Caco-2 (cell line): ENCODE measurements around the gene NDEL1. TPM values are rescaled to one million over a fixed set of nuclear protein-coding genes. Genes with fewer than 3 reads are reported as not detected.

Experiments used
- BruUV-seq: library from RNA; stranded (reverse); fragments of 400-500 nt; replicated peaks from 2 replicates; lab custom pipeline; 2021; lab: Mats Ljungman, UMichigan
- CTCF ChIA-PET: fragments of 300-600 bp; sonication (Branson Sonifier 250); formaldehyde crosslinking; loops from one replicate; lab custom pipeline; 2022; ENCODE audit warnings: antibody characterized with exemption; lab: Charles Lee
- POLR2A ChIA-PET: fragments of 300-600 bp; sonication (Branson Sonifier 250); formaldehyde crosslinking; loops from one replicate; lab custom pipeline; 2022; ENCODE audit warnings: antibody characterized with exemption; lab: Charles Lee
- DNase-seq, 2 experiments: peaks; one replicate each; pipeline versions ENCODE4 v3.0.0 to v3.0.0-alpha.2; 2020 to 2022
- H3K27me3 ChIP-seq: replicated peaks from 2 replicates; pipeline ENCODE4 v1.6.0; 2011; ENCODE audit warnings: low read length; ENCODE audit not compliant: control insufficient read depth, insufficient read depth
- H3K36me3 ChIP-seq: 2 replicates; pipeline ENCODE4 v1.5.1; 2011; ENCODE audit warnings: low read length; ENCODE audit not compliant: control insufficient read depth, insufficient read depth
- H3K4me1 ChIP-seq: fragments of 250-450 bp; sonication (Bioruptor Pico); 2 replicates; pipeline ENCODE4 v1.5.1; 2020; ENCODE audit warnings: mild to moderate bottlenecking
- H3K4me3 ChIP-seq: 2 replicates; pipeline ENCODE4 v1.5.1; 2011; ENCODE audit warnings: low read depth, mild to moderate bottlenecking, control low read depth, low read length
- H3K9me3 ChIP-seq: fragments of 250-450 bp; sonication (Bioruptor Pico); 2 replicates; pipeline ENCODE4 v1.5.1; 2020; ENCODE audit warnings: mild to moderate bottlenecking, moderate library complexity
- H3K27ac Mint-ChIP-seq: one replicate; pipeline ENCODE4 v1.8.0; 2022; ENCODE audit warnings: mixed read lengths; ENCODE audit not compliant: unreplicated experiment
- H3K27me3 Mint-ChIP-seq: one replicate; pipeline ENCODE4 v1.8.0; 2022; ENCODE audit warnings: mixed read lengths; ENCODE audit not compliant: insufficient read depth, unreplicated experiment
- H3K36me3 Mint-ChIP-seq: one replicate; pipeline ENCODE4 v1.8.0; 2022; ENCODE audit warnings: mild to moderate bottlenecking, mixed read lengths; ENCODE audit not compliant: insufficient read depth, unreplicated experiment
- H3K4me1 Mint-ChIP-seq: one replicate; pipeline ENCODE4 v1.8.0; 2022; ENCODE audit warnings: low read depth, mixed read lengths; ENCODE audit not compliant: unreplicated experiment
- H3K4me3 Mint-ChIP-seq: one replicate; pipeline ENCODE4 v1.8.0; 2022; ENCODE audit warnings: mild to moderate bottlenecking, moderate library complexity, mixed read lengths; ENCODE audit not compliant: unreplicated experiment
- H3K9me3 Mint-ChIP-seq: one replicate; pipeline ENCODE4 v1.8.0; 2022; ENCODE audit warnings: mixed read lengths; ENCODE audit not compliant: unreplicated experiment
- CTCF ChIP-seq, 2 experiments: fragments of 200-600 bp in 1 of 2; IDR thresholded peaks; 1 replicate in 1 of 2; 2 replicates in 1 of 2; pipeline versions ENCODE4 v1.5.1 to v1.8.0; 2011 to 2022; ENCODE audit warnings: antibody characterized with exemption in 1 of 2, control low read depth in 1 of 2, inconsistent platforms in 1 of 2, low read depth in 1 of 2, low read length in 1 of 2, mild to moderate bottlenecking in 1 of 2, moderate library complexity in 1 of 2; ENCODE audit not compliant: insufficient read depth in 1 of 2, severe bottlenecking in 1 of 2, unreplicated experiment in 1 of 2
- intact Hi-C: fragments of 100-400 bp; cut with micrococcal nuclease; formaldehyde crosslinking; loops from one replicate; pipeline ENCODE4 v1.10.0; 2022; ENCODE audit not compliant: unreplicated experiment
- total RNA-seq: library from RNA; stranded (reverse); gene quantifications from 2 replicates; pipeline ENCODE4 v1.2.3, GENCODE V29; 2022

The NDEL1 gene
- total RNA-seq, 1 experiment from 2014 or later, result 32.2 TPM

GRCh38 chr17:8387914-8388651 is 47.6 kb upstream of the NDEL1 start:
- intact Hi-C loops, result no loop called here
- CTCF ChIA-PET, result no interaction called here

GRCh38 chr17:8391711-8392110 is 44.0 kb upstream of the NDEL1 start:
- no peak for TF ChIP-seq CTCF (IDR thresholded peaks at IDR 0.05; ENCODE audit: insufficient read depth in 1 of 2, low read depth in 1 of 2, low read length in 1 of 2, severe bottlenecking in 1 of 2, unreplicated experiment in 1 of 2)
- Histone ChIP-seq H3K4me1 (no peaks in the 10 kb centered on the region), H3K36me3 (no peaks in the 10 kb centered on the region), H3K27me3 (no peaks in the 10 kb centered on the region), H3K4me3 (no peak overlapping the region), H3K9me3 (no peaks in the 10 kb centered on the region)
- Mint-ChIP-seq H3K4me3 (no peak overlapping the region), H3K27ac (no peak overlapping the region), H3K9me3 (no peaks in the 10 kb centered on the region), H3K36me3 (no peaks in the 10 kb centered on the region), H3K27me3 (peaks cover 3% of the 10 kb centered on the region), H3K4me1 (no peaks in the 10 kb centered on the region)
- intact Hi-C loops, result no loop called here
- ChIA-PET POLR2A (no interaction called here), CTCF (interaction anchor here (0.7 kb wide), 1 partner anchor 8 kb away, joined by 6 read pairs; no protein-coding TSS in a partner anchor)
- no peak for DNase-seq
- BruUV-seq, result no TSS peak

More at GRCh38 chr17:8387914-8388651, 47.6 kb upstream of the NDEL1 start:
- H3K27ac Mint-ChIP-seq, result no peak overlapping the region
- H3K27me3 Mint-ChIP-seq, result no peaks in the 10 kb centered on the region
- no peaks in the 10 kb centered on the region for H3K4me1 Mint-ChIP-seq
- H3K27me3 ChIP-seq, result no peaks in the 10 kb centered on the region
- H3K9me3 ChIP-seq, result no peaks in the 10 kb centered on the region
- POLR2A ChIA-PET, result interaction anchor here (0.6 kb wide), 1 partner anchor 370 kb away, joined by 3 read pairs; no protein-coding TSS in a partner anchor
- peaks cover 12% of the 10 kb centered on the region for H3K4me1 ChIP-seq
- no peak overlapping the region for H3K4me3 Mint-ChIP-seq
- BruUV-seq, result no TSS peak
- H3K36me3 Mint-ChIP-seq, result peaks cover 3% of the 10 kb centered on the region
- H3K36me3 ChIP-seq, result no peaks in the 10 kb centered on the region
- TF ChIP-seq CTCF (IDR thresholded peaks at IDR 0.05; ENCODE audit: insufficient read depth in 1 of 2, low read depth in 1 of 2, low read length in 1 of 2, severe bottlenecking in 1 of 2, unreplicated experiment in 1 of 2), result no peak
- no peak overlapping the region for H3K4me3 ChIP-seq
- H3K9me3 Mint-ChIP-seq, result no peaks in the 10 kb centered on the region
- DNase-seq, result no peak

- BruUV-seq, result no TSS peak
- Histone ChIP-seq H3K4me3 (no peak overlapping the region), H3K4me1 (no peaks in the 10 kb centered on the region), H3K27me3 (no peaks in the 10 kb centered on the region), H3K9me3 (no peaks in the 10 kb centered on the region), H3K36me3 (no peaks in the 10 kb centered on the region)
- intact Hi-C loops, result no loop called here
- TF ChIP-seq CTCF (IDR thresholded peaks at IDR 0.05; ENCODE audit: insufficient read depth in 1 of 2, low read depth in 1 of 2, low read length in 1 of 2, severe bottlenecking in 1 of 2, unreplicated experiment in 1 of 2), result no peak
- H3K36me3 Mint-ChIP-seq, result no peaks in the 10 kb centered on the region
- no peak overlapping the region for H3K4me3 Mint-ChIP-seq
- ChIA-PET POLR2A (no interaction called here), CTCF (interaction anchor here (0.7 kb wide), 1 partner anchor 9 kb away, joined by 6 read pairs; no protein-coding TSS in a partner anchor)
- peaks cover 4% of the 10 kb centered on the region for H3K27me3 Mint-ChIP-seq
- no peaks in the 10 kb centered on the region for H3K9me3 Mint-ChIP-seq
- H3K4me1 Mint-ChIP-seq, result peaks cover under 1% of the 10 kb centered on the region
- no peak for DNase-seq
- no peak overlapping the region for H3K27ac Mint-ChIP-seq
These were observed 43.4 kb upstream of the NDEL1 start for GRCh38 chr17:8392274-8392673.
